Activated B cell treated with CpG ODN at 0.5 μM for 24 hours (primary cell): ENCODE data around the gene TUBB4B. TPM values are rescaled to one million over a fixed set of nuclear protein-coding genes. Genes with fewer than 3 reads are reported as not detected.

Experiments
- ATAC-seq: fragments of 200-7000 bp; cut with Tn5 transposase; one replicate; pipeline ENCODE4 v1.10.0; 2021; ENCODE audit warnings: low read depth, mild to moderate bottlenecking, moderate library complexity
- CTCF ChIA-PET: fragments of 350-600 bp; sonication (Branson Sonifier 250); formaldehyde crosslinking; loops from one replicate; lab custom pipeline; 2021; ENCODE audit warnings: antibody characterized with exemption; lab: Charles Lee
- POLR2A ChIA-PET: fragments of 350-600 bp; sonication (Branson Sonifier 250); formaldehyde crosslinking; loops from one replicate; lab custom pipeline; 2021; ENCODE audit warnings: antibody characterized with exemption; lab: Charles Lee
- DNase-seq: peaks from one replicate; pipeline ENCODE4 v3.0.0; 2022
- H3K27ac Mint-ChIP-seq: one replicate; pipeline ENCODE4 v1.8.0; 2020; ENCODE audit warnings: mixed read lengths
- H3K27me3 Mint-ChIP-seq: one replicate; pipeline ENCODE4 v1.8.0; 2021; ENCODE audit warnings: mixed read lengths
- H3K36me3 Mint-ChIP-seq: one replicate; pipeline ENCODE4 v1.8.0; 2021; ENCODE audit warnings: low read depth, mixed read lengths
- H3K4me1 Mint-ChIP-seq: one replicate; pipeline ENCODE4 v1.8.0; 2021; ENCODE audit warnings: mixed read lengths
- H3K4me3 Mint-ChIP-seq: one replicate; pipeline ENCODE4 v1.8.0; 2020; ENCODE audit warnings: mild to moderate bottlenecking, mixed read lengths
- H3K9me3 Mint-ChIP-seq: one replicate; pipeline ENCODE4 v1.8.0; 2020; ENCODE audit warnings: mixed read lengths
- intact Hi-C: fragments of 100-400 bp; cut with micrococcal nuclease; formaldehyde crosslinking; loops from one replicate; pipeline ENCODE4 v1.15.1; 2024
- total RNA-seq: library from RNA; stranded (reverse); gene quantifications from 2 replicates; pipeline ENCODE4 v1.2.3, GENCODE V29; 2022
- TF ChIP-seq, protein P1 (sequence below): fragments of 200-600 bp; IDR thresholded peaks from one replicate; pipeline ENCODE4 v1.8.0; 2022; ENCODE audit warnings: antibody characterized with exemption, mild to moderate bottlenecking

Gene TUBB4B
- total RNA-seq = 182 and 197 TPM in 2 replicates

DNA sequence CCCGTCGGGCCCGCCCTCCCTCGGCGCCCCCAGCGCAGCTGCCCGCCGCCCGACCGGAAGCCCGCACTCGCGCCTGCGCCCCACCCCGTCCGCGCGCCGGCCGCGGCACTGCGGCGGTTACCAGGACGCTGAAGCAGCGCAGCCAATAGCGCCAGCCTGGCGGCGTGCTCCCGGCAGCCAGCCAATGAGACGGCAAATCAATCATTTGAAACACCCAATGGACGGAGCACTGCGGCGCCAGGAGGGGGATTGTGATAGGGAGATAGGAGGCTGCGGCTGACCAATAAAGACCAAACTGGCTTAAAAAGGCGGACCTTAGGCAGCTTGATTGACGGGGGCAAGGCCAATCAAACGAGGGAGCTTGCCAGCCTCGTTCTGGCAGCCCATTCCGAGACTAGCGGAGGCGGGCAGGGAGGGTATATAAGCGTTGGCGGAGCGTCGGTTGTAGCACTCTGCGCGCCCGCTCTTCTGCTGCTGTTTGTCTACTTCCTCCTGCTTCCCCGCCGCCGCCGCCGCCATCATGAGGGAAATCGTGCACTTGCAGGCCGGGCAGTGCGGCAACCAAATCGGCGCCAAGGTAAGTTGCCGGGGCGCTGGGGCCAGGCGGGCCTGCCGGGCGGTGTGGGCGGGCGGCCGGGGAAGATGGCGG lies at the start of gene TUBB4B:
Gene TUBB4B, plus strand, starts transcription at position 447 of the 649 bp plus-strand sequence. Its CDS starts 74 bp downstream, at position 521.
- Mint-ChIP-seq H3K4me3 (peak within 1 kb of the TSS; percentile 88), H3K36me3 (peaks cover 25% of the 10 kb centered on the region), H3K4me1 (peaks cover 50% of the 10 kb centered on the region), H3K27me3 (no peaks in the 10 kb centered on the region), H3K9me3 (no peaks in the 10 kb centered on the region), H3K27ac (peak within 1 kb of the TSS; percentile 93)
- ATAC-seq (peak; percentile 75), DNase-seq (peak; percentile 95)
- intact Hi-C loops = loop anchor here (1.0 to 5.0 kb wide), 10 partner anchors 14 to 450 kb away; partner anchors contain the start of genes EXD3, NDOR1, NELFB and NOXA1
- TF ChIP-seq, protein P1, sequence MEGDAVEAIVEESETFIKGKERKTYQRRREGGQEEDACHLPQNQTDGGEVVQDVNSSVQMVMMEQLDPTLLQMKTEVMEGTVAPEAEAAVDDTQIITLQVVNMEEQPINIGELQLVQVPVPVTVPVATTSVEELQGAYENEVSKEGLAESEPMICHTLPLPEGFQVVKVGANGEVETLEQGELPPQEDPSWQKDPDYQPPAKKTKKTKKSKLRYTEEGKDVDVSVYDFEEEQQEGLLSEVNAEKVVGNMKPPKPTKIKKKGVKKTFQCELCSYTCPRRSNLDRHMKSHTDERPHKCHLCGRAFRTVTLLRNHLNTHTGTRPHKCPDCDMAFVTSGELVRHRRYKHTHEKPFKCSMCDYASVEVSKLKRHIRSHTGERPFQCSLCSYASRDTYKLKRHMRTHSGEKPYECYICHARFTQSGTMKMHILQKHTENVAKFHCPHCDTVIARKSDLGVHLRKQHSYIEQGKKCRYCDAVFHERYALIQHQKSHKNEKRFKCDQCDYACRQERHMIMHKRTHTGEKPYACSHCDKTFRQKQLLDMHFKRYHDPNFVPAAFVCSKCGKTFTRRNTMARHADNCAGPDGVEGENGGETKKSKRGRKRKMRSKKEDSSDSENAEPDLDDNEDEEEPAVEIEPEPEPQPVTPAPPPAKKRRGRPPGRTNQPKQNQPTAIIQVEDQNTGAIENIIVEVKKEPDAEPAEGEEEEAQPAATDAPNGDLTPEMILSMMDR = no peak
- POLR2A ChIA-PET = interaction anchor here (0.6 to 6.2 kb wide), 64 partner anchors 9 to 837 kb away, joined by 3 to 160 read pairs (median 4); partner anchors contain the start of genes ABCA2, AJM1, ANAPC2 and ARRDC1
- CTCF ChIA-PET = interaction anchor here (1.3 to 1.6 kb wide), 3 partner anchors 22 to 194 kb away, joined by 3 to 6 read pairs (median 4); partner anchors contain the start of gene NPDC1

DNA sequence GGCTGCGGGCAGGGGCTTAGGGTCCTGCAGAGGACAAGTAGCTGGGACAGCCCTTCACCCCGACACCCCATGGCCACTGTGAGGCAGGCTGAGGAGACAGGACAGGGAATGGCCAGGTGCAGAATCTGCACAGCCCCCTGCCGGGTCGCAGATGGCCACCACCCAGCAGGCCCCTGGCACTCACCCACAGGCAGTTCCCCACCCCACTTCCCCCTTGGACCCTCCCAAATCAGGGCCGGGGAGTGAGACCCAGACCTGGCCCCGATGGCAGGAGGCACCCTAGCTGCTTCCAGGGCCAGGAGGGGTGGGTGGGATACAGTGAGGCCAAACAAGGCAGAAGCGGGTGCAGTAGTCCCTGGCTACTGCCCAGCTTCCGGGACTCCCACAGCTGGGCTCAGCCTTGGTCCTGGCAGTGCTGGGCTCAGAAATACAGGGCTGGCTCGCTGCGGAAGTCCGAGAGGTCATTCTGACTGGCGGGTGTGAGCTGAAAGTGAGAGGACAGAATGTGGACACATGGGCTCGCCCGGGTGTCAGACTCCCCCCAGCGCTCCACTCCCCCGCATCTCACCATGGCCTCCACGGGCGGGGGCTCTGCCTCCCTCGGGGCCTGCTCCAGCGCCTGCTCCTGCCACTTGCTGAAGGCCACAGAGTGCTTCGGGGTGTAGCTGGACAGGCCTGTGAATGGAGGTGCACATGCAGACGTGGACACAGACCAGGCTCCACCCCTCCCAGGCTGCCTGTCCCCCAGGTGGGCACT lies 49.2 kb upstream of the TUBB4B start:
- H3K27me3 Mint-ChIP-seq = no peaks in the 10 kb centered on the region
- ChIA-PET CTCF (interaction anchor here (0.9 kb wide), 1 partner anchor 15 kb away, joined by 3 read pairs; no protein-coding TSS in a partner anchor), POLR2A (interaction anchor here (0.6 to 0.8 kb wide), 2 partner anchors 31 to 41 kb away, joined by 3 to 4 read pairs; no protein-coding TSS in a partner anchor)
- H3K4me3 Mint-ChIP-seq = no peak overlapping the region
- H3K9me3 Mint-ChIP-seq = no peaks in the 10 kb centered on the region
- H3K27ac Mint-ChIP-seq = no peak overlapping the region
- peaks cover 28% of the 10 kb centered on the region for H3K4me1 Mint-ChIP-seq
- intact Hi-C loops = no loop called here
- TF ChIP-seq, protein P1 = no peak
- DNase-seq (no peak), ATAC-seq (no peak)
- H3K36me3 Mint-ChIP-seq = peaks cover 25% of the 10 kb centered on the region

DNA sequence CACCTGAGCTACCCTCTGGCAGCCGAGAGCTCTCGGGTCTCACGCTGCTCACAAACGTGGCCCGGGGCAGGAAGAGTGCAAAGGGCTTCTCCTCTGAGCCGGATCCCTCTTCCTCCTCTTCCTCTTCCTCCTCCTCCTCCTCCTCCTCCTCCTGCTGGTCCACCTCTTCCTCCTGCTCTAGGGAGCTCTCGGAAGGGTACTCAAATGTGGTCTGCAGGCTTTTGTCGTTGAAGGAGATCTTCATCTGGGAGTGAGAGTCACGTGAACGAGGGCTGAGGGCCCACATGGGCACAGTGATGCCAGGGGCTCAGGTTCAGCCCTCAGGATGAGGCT lies 48.7 kb upstream of the TUBB4B start:
- Mint-ChIP-seq H3K9me3 (no peaks in the 10 kb centered on the region), H3K4me1 (peaks cover 23% of the 10 kb centered on the region)

DNA sequence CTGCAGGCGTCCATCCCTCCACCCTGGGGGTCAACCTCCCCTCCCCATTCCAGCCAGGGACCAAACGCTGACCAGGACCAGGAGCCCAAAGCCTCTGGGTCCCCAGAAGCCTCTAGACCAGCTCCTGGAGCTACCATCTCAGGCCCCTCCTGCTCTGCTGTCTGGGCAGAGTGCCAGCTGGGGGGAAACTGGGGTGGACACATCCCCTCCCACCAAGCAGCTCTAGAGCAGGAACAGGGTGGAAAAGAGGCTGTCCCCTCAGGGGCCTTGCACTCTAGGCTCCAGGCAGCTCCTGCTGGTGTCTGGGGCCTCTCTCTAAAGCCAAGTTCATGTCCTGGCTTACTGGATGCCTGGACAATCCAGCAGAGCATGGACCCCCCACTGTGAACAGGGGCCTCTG lies 48.2 kb upstream of the TUBB4B start:
- H3K27me3 Mint-ChIP-seq = no peaks in the 10 kb centered on the region
- H3K4me1 Mint-ChIP-seq = peaks cover 19% of the 10 kb centered on the region
- ChIA-PET CTCF (no interaction called here), POLR2A (interaction anchor here (0.6 kb wide), 1 partner anchor 42 kb away, joined by 3 read pairs; no protein-coding TSS in a partner anchor)
- ATAC-seq (no peak), DNase-seq (no peak)
- H3K9me3 Mint-ChIP-seq = no peaks in the 10 kb centered on the region
- intact Hi-C loops = no loop called here
- peaks cover 19% of the 10 kb centered on the region for H3K36me3 Mint-ChIP-seq
- TF ChIP-seq, protein P1 = no peak
- no peak overlapping the region for H3K4me3 Mint-ChIP-seq
- no peak overlapping the region for H3K27ac Mint-ChIP-seq

More for the DNA sequence above, 48.7 kb upstream of the TUBB4B start:
- ChIA-PET POLR2A (interaction anchor here (0.6 to 0.8 kb wide), 2 partner anchors 31 to 41 kb away, joined by 3 to 4 read pairs; no protein-coding TSS in a partner anchor), CTCF (no interaction called here)
- intact Hi-C loops = no loop called here
- ATAC-seq (no peak), DNase-seq (no peak)
- TF ChIP-seq, protein P1 = no peak
- Mint-ChIP-seq H3K27me3 (no peaks in the 10 kb centered on the region), H3K4me3 (no peak overlapping the region), H3K27ac (no peak overlapping the region), H3K36me3 (peaks cover 24% of the 10 kb centered on the region)

DNA sequence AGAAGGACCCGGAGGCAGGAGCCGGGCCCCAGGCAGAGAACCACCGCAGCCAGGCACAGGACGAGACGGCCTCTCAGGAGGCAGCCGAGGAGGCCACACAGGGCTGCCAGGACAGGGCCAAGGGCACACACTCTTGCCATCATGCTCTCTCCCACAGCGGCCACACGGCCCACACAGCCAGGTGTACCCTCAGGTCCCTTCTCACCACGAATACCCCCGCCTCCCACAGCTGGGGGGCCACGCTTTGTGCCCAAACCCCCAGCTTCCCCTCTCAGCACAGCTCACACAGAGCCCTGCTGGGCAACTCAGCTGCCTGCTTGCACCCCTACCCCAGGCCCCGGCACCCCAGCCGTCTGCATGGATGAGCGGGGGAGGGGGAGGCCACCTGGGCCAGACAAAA lies 47.3 kb upstream of the TUBB4B start:
- no peak overlapping the region for H3K4me3 Mint-ChIP-seq

More for the DNA sequence above, 47.3 kb upstream of the TUBB4B start:
- no peak for ATAC-seq
- peaks cover 17% of the 10 kb centered on the region for H3K4me1 Mint-ChIP-seq
- ChIA-PET POLR2A (no interaction called here), CTCF (no interaction called here)
- intact Hi-C loops = no loop called here
- TF ChIP-seq, protein P1 = no peak
- H3K36me3 Mint-ChIP-seq = peaks cover 16% of the 10 kb centered on the region
- DNase-seq = no peak
- H3K9me3 Mint-ChIP-seq = no peaks in the 10 kb centered on the region
- H3K27ac Mint-ChIP-seq = no peak overlapping the region
- H3K27me3 Mint-ChIP-seq = no peaks in the 10 kb centered on the region
